Parathyroid adenoma (tissue), 2 donors: ENCODE measurements around the gene MDM4.
"Not testable (repeated sequence)": the region's sequence is repeated elsewhere in the genome, so short reads cannot be mapped to it uniquely, and the experiment has no call there.

Experiments
- H2AFZ ChIP-seq: fragments of 300-600 bp; sonication (generic); one replicate; pipeline ENCODE4 v1.7.0; 2017; ENCODE audit warnings: antibody characterized with exemption, mild to moderate bottlenecking
- H3K27ac ChIP-seq: fragments of 300-600 bp; sonication (generic); one replicate; pipeline ENCODE4 v1.7.0; 2017
- H3K27me3 ChIP-seq: fragments of 300-600 bp; sonication (generic); one replicate; pipeline ENCODE4 v1.7.0; 2017; ENCODE audit warnings: low read length; ENCODE audit not compliant: control insufficient read depth, insufficient read depth
- H3K36me3 ChIP-seq: fragments of 300-600 bp; sonication (generic); one replicate; pipeline ENCODE4 v1.7.0; 2017; ENCODE audit warnings: low read length; ENCODE audit not compliant: control insufficient read depth, insufficient read depth
- H3K4me1 ChIP-seq: fragments of 300-600 bp; sonication (generic); one replicate; pipeline ENCODE4 v1.7.0; 2017; ENCODE audit warnings: control low read depth
- H3K4me2 ChIP-seq: fragments of 300-600 bp; sonication (generic); one replicate; pipeline ENCODE4 v1.7.0; 2017; ENCODE audit warnings: low read length
- H3K4me3 ChIP-seq: fragments of 300-600 bp; sonication (generic); one replicate; pipeline ENCODE4 v1.7.0; 2017; ENCODE audit warnings: low read depth, low read length
- H3K79me2 ChIP-seq: fragments of 300-600 bp; sonication (generic); one replicate; pipeline ENCODE4 v1.7.0; 2017; ENCODE audit warnings: control low read depth
- H3K9ac ChIP-seq: fragments of 300-600 bp; sonication (generic); one replicate; pipeline ENCODE4 v1.7.0; 2017; ENCODE audit warnings: mild to moderate bottlenecking
- H3K9me3 ChIP-seq: fragments of 300-600 bp; sonication (generic); one replicate; pipeline ENCODE4 v1.7.0; 2017; ENCODE audit warnings: low read length; ENCODE audit not compliant: control insufficient read depth
- CTCF ChIP-seq: fragments of 300-600 bp; sonication (generic); IDR thresholded peaks from one replicate; pipeline ENCODE4 v1.7.0; 2017; ENCODE audit warnings: antibody characterized with exemption, mild to moderate bottlenecking
- donor health status: primary hyperparathyroidism.

Gene MDM4

DNA sequence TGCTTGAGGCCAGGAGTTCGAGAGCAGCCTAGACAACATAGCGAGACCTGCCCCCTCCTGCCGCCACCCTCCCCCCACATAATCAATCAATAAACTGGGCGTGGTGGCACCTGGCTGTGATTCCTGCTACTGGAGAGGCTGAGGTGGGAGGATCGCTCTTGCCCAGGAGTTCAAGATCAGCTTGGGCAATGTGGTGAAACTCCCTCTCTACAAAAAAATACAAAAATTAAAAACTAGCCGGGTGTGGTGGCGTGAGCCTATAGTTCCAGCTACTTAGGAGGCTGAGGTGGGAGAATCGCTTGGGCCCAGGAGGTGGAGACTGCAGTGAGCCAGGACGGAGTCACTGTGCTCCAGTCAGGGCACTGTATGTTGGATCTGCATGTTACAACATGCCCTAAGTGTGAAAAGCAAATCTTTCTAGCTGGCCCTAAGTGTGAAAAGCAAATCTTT is 7.0 kb upstream of the MDM4 start:
- Histone ChIP-seq H3K27me3 (no peaks in the 10 kb centered on the region), H3K36me3 (no peaks in the 10 kb centered on the region), H3K4me1 (no peaks in the 10 kb centered on the region), H3K9ac (no peak overlapping the region), H3K79me2 (no peaks in the 10 kb centered on the region), H3K9me3 (no peaks in the 10 kb centered on the region), H2AFZ (no peak overlapping the region), H3K27ac (no peak overlapping the region), H3K4me3 (no peak overlapping the region), H3K4me2 (no peak overlapping the region)
- TF ChIP-seq CTCF, result no peak

GRCh38 chr1:204511366-204511765 is 4.8 kb upstream of the MDM4 start:
- Histone ChIP-seq H3K4me3 (no peak overlapping the region), H3K9ac (no peak overlapping the region), H3K27ac (no peak overlapping the region), H3K4me2 (no peak overlapping the region), H3K4me1 (no peaks in the 10 kb centered on the region), H3K36me3 (no peaks in the 10 kb centered on the region), H3K27me3 (no peaks in the 10 kb centered on the region), H2AFZ (no peak overlapping the region), H3K9me3 (no peaks in the 10 kb centered on the region), H3K79me2 (peaks cover 3% of the 10 kb centered on the region)
- TF ChIP-seq CTCF, result no peak

DNA sequence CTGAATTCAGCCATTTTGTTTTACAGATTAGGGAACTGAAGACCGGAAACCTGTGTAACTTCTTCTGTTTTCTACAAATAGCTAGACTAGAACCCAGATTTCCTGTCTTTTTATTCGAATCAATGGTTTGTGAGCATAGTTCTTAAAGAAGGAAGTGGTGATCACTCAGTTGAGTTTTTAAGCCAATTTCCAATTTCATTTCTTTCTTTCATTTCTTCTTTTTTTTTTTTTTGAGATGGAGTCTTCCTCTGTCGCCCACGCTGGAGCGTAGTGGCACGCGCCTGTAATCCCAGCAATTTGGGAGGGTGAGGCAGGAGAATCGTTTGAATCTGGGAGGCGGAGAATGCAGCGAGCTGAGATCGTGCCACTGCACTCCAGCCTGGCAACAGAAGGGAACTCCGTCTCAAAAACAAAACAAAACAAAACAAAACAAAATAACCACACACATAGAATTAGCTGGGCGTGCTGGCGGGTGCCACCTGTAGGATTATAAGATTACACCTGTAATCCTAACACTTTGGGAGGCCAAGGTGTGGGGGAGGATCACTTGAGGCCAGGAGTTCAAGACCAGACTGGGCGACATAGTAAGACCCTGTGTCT is 3.0 kb upstream of the MDM4 start:
- H3K9ac ChIP-seq, result no peak overlapping the region

GRCh38 chr1:204514828-204515227 is 1.4 kb upstream of the MDM4 start:
- Histone ChIP-seq H3K9ac (no peak overlapping the region), H3K36me3 (no peaks in the 10 kb centered on the region), H3K27ac (no peak overlapping the region), H2AFZ (no peak overlapping the region), H3K4me1 (no peaks in the 10 kb centered on the region), H3K4me3 (no peak overlapping the region), H3K27me3 (no peaks in the 10 kb centered on the region), H3K4me2 (no peak overlapping the region), H3K79me2 (peaks cover 18% of the 10 kb centered on the region), H3K9me3 (no peaks in the 10 kb centered on the region)
- no peak for TF ChIP-seq CTCF

More for the DNA sequence above, 3.0 kb upstream of the MDM4 start:
- H3K27me3 ChIP-seq, result no peaks in the 10 kb centered on the region
- no peaks in the 10 kb centered on the region for H3K9me3 ChIP-seq
- H3K27ac ChIP-seq, result no peak overlapping the region
- no peaks in the 10 kb centered on the region for H3K36me3 ChIP-seq
- no peak for TF ChIP-seq CTCF
- peaks cover 14% of the 10 kb centered on the region for H3K79me2 ChIP-seq
- H3K4me3 ChIP-seq, result no peak overlapping the region
- H2AFZ ChIP-seq, result no peak overlapping the region
- no peak overlapping the region for H3K4me2 ChIP-seq
- H3K4me1 ChIP-seq, result no peaks in the 10 kb centered on the region

DNA sequence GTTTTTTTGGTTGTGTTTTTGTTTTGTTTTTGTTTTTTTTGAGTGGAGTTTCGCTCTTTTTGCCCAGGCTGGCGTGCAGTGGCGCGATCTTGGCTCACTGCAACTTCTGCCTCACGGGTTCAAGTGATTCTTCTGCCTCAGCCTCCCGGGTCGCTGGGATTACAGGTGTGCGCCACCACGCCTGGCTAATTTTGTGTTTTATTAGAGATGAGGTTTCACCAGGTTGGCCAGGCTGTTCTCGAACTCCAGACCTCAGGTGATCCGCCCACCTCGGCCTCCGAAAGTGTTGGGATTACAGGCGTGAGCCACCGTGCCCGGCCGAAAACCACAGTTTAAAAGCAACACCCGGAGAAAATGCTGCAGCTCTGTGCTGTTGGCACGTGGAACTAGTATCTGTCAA is 1.2 kb downstream of the MDM4 start:
- H3K27ac ChIP-seq, H3K27me3 ChIP-seq, H3K36me3 ChIP-seq, H3K4me1 ChIP-seq, H3K9ac ChIP-seq, H3K9me3 ChIP-seq, H2AFZ ChIP-seq: not testable (repeated sequence)
- H3K79me2 ChIP-seq, result peaks cover 18% of the 10 kb centered on the region
- H3K4me2 ChIP-seq, result peak overlapping the region; percentile 86
- peak overlapping the region; percentile 89 for H3K4me3 ChIP-seq
